ENCODE measurements around the gene CYREN.

Gene CYREN

GRCh38 chr7:135195968-135196629 is 25.6 kb upstream of the CYREN start:
- DNase-seq, result no peak

GRCh38 chr7:135195156-135195555 is 24.6 kb upstream of the CYREN start:
- no peak for DNase-seq

GRCh38 chr7:135194494-135195095 is 24.1 kb upstream of the CYREN start:
- DNase-seq, result no peak

- no peak for DNase-seq
Measured at GRCh38 chr7:135193615-135194081, 23.1 kb upstream of the CYREN start.

GRCh38 chr7:135192914-135193536 is 22.5 kb upstream of the CYREN start:
- DNase-seq, result no peak

- no peak for DNase-seq
Measured at GRCh38 chr7:135190703-135191102, 20.2 kb upstream of the CYREN start.

GRCh38 chr7:135189961-135190360 is 19.5 kb upstream of the CYREN start:
- DNase-seq, result no peak

GRCh38 chr7:135189221-135189662 is 18.7 kb upstream of the CYREN start:
- no peak for DNase-seq

- DNase-seq, result no peak
Measured at GRCh38 chr7:135188298-135188984, 17.9 kb upstream of the CYREN start.

GRCh38 chr7:135186841-135187253 is 16.3 kb upstream of the CYREN start:
- DNase-seq, result no peak

GRCh38 chr7:135186261-135186540 is 15.7 kb upstream of the CYREN start:
- no peak for DNase-seq

- DNase-seq, result no peak
Measured at GRCh38 chr7:135185471-135186260, 15.2 kb upstream of the CYREN start.

- no peak for DNase-seq
Measured at GRCh38 chr7:135184254-135184841, 13.8 kb upstream of the CYREN start.

GRCh38 chr7:135183478-135183877 is 13.0 kb upstream of the CYREN start:
- no peak for DNase-seq

- no peak for DNase-seq
Measured at GRCh38 chr7:135181929-135182678, 11.6 kb upstream of the CYREN start.

- DNase-seq, result no peak
Measured at GRCh38 chr7:135181261-135181928, 10.9 kb upstream of the CYREN start.

- DNase-seq, result no peak
Measured at GRCh38 chr7:135180122-135180521, 9.6 kb upstream of the CYREN start.

- no peak for DNase-seq
Measured at GRCh38 chr7:135179321-135179925, 8.9 kb upstream of the CYREN start.

- DNase-seq, result no peak
Measured at GRCh38 chr7:135178364-135178763, 7.9 kb upstream of the CYREN start.

GRCh38 chr7:135177028-135177696 is 6.7 kb upstream of the CYREN start:
- no peak for DNase-seq
